IPS-NIHi11 (cell line): ENCODE measurements around the gene SH3BP1.
A peak's percentile ranks its signal among the peaks of the same experiment; 100 is the strongest.

Experiments
- DNase-seq: peaks from one replicate; pipeline ENCODE4 v3.0.0; 2012; ENCODE audit warnings: mixed read lengths, low spot score

The SH3BP1 gene

GRCh38 chr22:37616201-37617083 is 23.0 kb upstream of the SH3BP1 start:
- no peak for DNase-seq

DNA sequence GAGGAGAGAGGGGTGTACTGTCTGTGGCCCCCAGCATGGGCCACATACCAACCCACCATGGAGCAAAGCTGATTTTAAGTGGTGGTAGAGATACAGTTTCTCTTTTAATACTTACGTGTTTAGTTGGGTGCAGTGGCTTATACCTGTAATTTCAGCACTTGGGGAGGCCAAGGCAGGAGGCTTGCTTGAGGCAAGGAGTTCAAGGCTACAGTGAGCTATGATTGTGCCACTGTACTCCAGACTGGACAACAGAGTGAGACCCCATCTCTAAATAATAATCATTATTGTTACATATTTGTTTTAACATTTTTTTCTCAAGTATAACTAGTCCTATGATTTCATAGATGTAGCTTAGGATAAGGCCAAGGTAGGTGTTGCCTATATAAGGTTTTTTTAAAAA is 22.0 kb upstream of the SH3BP1 start:
- no peak for DNase-seq

- DNase-seq = no peak
These were observed 21.3 kb upstream of the SH3BP1 start for GRCh38 chr22:37618072-37618656.

DNA sequence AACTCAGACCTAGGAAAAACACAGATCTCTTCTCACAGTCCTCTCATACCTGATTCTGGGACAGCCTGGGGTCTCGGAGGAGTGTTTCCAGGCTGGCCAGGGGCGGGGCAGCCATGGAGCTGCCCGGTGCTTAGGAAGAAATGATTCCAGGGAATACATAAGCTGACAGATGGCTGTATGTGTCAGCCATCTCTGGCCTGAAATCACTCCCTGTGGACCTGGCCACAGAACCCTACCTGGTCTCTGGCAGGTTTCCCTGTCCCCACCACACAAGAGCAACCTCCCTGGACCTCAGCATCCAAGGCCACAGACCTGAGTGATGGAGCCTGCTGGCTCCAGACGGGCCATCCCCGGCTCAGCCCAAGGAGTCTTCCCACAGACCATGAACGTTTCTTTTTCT is 20.8 kb upstream of the SH3BP1 start:
- DNase-seq = no peak

GRCh38 chr22:37619991-37620390 is 19.5 kb upstream of the SH3BP1 start:
- no peak for DNase-seq

DNA sequence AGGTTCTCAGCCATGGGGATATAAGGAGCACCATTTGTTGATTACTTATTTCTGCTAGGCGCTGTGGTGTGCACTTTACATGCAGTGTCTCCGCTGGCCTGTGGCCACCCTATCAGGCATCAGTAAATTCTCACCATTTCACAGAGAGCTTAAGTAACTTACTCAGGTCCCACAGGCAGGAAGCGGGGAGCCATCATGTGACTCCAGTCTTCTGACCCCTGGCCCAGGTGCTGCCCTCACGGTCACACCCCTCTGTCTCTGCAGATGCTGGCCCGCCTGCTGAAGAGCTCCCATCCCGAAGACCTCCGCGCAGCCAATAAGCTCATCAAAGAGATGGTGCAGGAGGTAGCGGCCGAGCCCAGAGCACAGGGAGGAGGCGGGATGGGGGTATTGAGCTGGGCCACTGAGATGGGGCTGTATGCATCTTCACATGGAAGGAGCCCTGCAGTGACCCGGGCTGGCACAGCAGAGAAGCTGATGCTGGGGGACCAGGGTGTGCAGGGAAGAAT is 18.1 kb upstream of the SH3BP1 start:
- no peak for DNase-seq

- peak; percentile 95 for DNase-seq
These were observed 16.1 kb upstream of the SH3BP1 start for GRCh38 chr22:37623075-37624016.

DNA sequence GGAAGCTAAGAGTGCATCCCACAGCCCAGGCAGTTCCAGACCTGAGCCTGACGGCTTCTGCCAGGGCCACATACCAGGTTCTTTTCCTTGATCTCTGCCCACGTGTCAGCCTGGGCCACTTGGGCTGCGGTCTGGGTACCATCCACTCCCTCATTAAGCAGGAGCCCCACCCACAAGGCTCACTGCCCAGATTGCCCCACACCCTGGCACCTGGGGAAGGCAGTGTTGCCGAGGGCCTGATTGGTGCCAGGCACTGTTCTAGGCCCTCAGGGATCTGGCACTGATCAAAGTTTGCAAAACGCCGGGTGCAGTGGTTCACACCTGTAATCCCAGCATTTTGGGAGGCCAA is 15.5 kb upstream of the SH3BP1 start:
- DNase-seq = no peak

DNA sequence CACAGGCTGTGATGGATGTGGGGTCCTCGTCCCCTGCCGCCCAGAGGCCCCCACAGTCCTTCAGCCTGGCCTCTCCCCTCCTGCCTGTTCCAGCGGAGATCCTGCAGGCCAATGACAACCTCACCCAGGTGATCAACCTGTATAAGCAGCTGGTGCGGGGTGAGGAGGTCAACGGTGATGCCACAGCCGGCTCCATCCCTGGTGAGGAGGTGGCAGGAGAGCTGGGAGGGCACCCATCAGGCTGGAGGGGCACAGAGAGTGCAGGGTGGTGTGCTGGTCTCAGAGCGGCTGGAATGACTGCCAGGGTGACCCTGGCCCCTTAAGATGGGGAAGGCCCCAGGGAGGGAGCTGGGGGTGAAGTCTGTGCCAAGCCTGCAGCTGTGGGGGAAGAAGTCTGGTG is 14.6 kb upstream of the SH3BP1 start:
- no peak for DNase-seq

DNA sequence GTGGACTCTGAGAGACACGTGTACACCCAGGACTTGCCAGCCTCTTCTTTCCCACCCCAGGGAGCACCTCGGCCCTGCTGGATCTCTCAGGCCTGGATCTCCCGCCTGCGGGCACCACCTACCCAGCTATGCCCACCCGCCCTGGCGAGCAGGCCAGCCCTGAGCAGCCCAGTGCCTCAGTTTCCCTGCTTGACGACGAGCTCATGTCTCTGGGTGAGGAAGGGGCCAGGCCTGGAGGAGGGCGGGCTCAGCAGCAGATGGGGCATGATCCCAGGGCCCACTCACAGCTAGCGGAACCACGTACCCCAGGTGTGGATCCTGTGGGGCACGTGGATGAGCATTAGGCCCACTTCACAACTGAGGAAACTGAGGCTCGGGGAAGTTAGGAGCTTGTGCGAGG is 13.7 kb upstream of the SH3BP1 start:
- no peak for DNase-seq

DNA sequence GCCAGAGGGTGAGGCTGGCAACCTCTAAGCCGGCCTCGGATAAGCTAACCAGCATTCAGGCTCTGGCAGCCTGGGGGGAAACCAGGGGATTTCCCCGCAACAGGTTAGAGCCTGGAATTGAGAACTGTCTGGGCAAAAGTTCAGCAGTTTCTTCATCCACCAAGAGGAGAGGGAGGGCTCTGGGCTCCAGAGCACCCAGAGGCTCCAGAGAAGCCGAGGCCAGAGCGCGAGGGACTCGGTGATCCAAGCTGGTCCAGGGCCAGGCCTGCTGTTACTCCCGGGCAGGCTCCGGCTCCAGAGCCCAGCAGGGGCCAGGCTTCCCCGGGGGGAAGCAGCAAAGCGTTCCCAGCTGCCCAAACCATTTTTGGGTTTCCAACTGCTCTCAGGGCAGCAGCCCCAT is 13.3 kb upstream of the SH3BP1 start:
- no peak for DNase-seq

DNA sequence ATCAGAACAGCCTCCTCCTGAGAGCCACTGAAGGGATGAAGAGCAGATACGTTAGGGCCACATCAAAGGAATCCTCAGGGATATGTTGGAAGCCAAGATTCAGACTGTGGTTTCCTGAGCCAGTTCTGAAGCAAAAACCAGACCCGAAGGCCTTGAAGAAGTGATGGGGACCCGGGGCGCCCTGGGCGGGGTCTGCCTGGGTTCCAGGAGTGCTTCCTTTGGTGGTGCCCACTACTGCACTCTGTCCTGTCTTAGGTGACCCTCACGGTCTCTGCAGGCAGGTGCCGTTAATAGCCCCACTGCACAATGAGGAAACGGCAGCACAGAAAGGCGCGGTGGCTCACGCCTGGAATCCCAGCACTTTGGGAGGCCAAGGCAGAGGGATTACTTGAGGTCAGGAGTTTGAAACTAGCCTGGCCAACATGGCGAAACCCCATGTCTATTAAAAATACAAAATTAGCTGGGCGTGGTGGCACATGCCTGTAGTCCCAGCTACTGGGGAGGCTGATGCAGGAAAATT is 12.9 kb upstream of the SH3BP1 start:
- no peak for DNase-seq

- no peak for DNase-seq
These were observed 12.3 kb upstream of the SH3BP1 start for GRCh38 chr22:37627121-37627520.

- no peak for DNase-seq
These were observed 11.9 kb upstream of the SH3BP1 start for GRCh38 chr22:37627545-37627944.

DNA sequence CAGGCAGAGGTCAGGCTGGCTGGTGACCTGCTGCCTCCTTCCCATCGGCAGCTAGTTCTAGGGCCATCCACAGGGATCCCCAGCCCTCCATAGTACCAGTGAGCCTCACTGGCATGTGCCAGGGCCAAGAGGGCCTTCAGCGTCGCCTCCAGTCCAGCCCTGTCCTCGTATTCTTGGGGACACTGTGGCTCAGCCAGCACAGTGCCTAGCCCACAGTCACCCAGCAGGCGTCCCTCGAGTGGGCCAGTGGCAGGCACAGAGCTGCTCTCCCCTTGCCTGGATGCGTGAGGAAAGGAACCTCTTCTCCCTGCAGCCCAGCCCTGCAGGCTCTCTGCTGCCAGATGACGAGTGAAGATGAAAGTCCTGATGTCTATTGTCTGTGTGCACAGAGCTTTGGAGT is 10.6 kb upstream of the SH3BP1 start:
- DNase-seq = no peak

GRCh38 chr22:37629928-37630327 is 9.5 kb upstream of the SH3BP1 start:
- no peak for DNase-seq

DNA sequence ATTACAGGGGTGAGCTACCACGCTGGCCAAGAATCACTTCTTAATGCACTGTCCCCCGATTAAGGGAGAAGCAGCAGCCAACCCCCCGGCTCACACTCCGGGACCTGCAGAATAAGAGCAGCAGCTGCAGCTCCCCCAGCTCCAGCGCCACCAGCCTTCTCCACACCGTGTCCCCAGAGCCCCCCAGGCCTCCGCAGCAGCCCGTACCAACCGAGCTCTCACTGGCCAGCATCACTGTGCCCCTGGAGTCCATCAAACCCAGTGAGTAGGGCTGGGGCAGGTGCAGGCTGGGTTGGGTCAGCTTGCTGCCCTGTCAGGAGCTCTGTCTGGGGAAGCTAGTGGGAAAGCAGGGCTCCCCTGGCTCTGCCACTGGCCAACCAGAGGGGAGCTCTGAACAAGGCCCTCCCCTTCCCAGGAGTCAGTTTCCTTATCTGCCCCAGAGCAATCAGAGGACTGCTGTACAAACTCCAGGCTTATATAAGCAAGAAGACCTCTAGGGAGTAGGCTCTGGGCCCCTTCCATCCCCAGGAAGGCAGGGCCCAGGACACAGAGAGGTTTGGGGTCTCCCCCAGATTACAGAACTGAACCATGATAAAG is 8.5 kb upstream of the SH3BP1 start:
- no peak for DNase-seq

DNA sequence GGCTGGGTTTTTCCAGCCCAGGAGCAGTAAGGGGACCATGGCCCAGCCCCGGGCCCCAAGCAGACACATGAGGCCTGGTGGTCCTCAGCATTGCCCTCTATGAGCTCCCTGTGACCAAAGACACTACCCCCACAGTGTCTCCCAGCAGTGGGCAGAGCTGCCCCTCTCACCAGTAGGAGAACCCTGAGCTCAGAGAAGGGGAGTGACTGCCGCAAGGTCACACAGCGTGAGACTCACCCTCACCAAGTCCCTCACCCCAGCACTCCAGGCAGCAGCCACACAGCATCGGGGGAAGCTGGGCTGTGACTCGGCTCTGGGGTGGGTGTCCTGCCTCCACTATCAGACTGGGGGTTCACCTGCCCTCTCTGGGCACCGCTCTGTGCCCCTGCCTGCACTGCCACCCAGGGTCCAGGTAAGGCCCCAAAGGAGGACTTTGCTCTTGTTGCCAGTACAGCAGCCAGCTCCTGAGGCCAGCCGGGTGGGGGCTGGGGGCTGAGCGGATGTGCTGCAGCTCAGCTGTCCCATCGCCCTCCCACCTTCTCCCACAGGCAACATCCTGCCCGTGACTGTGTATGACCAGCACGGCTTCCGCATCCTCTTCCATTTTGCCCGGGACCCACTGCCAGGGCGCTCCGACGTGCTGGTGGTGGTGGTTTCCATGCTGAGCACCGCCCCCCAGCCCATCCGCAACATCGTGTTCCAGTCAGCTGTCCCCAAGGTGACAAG is 7.9 kb upstream of the SH3BP1 start:
- no peak for DNase-seq

- no peak for DNase-seq
These were observed 7.0 kb upstream of the SH3BP1 start for GRCh38 chr22:37632174-37633088.

DNA sequence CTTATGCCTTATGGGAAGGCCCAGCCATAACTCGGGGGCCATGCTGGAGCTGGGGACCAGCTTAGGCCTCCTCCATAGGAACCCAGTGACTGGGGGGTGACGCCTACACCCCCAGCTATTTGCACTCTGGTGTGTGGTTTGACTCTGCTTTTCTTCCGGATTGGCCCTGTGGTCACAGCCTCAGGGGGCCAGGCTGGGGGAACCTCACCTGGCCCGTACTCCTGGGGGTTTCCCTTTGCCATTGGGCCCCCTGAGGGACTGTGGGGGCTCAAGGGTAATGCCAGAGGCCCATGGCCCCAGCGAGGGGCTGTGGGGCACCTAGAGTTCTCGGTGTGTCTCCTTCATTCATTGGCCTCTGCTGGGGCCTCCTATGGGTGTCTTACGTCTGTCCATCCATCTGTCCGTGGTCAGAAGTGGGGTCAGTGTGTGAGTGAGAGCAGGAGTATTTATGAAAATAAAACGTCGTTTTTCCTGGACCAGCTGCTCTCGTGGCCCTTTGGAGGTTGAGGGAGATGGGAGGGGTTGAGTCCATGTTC is 6.3 kb upstream of the SH3BP1 start:
- no peak for DNase-seq
